Measurements from ENCODE around the gene CDX1.

CDX1 gene

GRCh38 chr5:150163547-150164059 lies 3.0 kb upstream of the CDX1 start:
- no peak for DNase-seq (ENCODE audit: low spot score)

GRCh38 chr5:150164211-150164980 lies 2.2 kb upstream of the CDX1 start:
- DNase-seq (ENCODE audit: low spot score), result no peak

DNA sequence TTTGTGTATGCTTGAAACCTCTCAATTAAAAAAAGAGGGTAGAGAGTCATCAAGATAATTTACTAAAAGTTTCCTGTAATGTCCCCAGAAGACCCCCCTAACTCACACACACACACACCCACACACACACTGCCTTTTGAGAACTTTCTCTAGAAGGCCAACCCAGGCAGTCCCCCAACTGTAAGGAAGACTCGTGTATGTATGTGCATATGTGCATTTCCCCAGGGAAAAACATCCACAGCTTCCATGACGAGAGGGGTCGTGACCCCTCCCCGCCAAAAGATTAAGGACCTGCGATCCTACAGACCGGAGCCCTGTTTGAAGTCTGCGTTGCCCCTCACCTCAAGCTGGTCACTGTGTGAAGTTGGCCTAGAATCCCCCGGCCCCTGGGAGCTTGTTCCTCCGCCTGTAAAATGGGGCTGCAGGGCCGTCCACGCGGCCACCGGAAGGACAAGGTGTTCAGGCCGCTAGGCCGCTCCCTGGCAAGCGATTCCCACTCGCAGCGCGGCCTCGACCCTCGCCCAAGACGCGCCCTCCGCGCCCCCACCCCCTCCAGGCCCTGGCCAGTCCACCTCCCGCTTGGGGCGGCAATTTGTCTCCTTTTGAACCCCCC lies 435 bp upstream of the CDX1 start:
- DNase-seq (ENCODE audit: low spot score), result no peak

DNA sequence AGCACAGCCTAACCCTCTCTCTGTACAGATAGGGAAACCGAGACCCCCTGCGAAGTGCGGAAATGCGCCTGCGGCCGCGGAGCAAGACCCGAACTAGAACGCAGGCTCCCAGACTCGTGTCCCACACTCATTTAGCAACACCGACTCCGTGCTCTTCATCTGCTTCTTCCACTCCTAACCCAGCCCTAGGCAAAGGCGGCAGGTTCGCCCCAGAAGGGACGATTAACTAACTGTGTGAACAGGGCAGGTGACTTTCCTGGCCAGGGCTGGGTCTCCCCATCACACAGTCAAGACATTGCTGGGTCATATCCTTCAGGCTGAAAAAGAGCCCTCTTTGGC lies 903 bp downstream of the CDX1 start:
- DNase-seq (ENCODE audit: low spot score), result no peak

- no peak for DNase-seq (ENCODE audit: low spot score)
These were observed 1.3 kb downstream of the CDX1 start for GRCh38 chr5:150167908-150168307.

DNA sequence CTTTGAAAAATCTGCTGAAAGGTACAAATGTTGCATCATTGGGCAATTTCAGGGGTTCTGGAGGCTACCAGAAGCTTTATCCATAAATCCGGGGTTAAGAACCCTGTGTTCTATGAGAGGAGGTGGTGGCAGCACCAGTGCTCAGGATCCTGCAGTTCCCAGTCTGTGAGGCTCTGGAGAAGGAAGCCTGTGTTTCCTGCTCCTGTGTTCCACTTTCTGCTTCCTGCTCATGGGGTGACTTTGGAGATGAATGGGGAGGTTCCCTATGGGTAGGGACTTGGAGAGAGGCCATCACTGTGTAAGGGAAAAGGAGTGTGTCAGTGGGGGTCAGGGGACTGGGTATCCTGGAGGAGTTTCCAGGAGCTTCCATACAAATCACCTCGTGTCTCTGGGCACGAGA lies 2.3 kb downstream of the CDX1 start:
- DNase-seq (ENCODE audit: low spot score), result no peak

DNA sequence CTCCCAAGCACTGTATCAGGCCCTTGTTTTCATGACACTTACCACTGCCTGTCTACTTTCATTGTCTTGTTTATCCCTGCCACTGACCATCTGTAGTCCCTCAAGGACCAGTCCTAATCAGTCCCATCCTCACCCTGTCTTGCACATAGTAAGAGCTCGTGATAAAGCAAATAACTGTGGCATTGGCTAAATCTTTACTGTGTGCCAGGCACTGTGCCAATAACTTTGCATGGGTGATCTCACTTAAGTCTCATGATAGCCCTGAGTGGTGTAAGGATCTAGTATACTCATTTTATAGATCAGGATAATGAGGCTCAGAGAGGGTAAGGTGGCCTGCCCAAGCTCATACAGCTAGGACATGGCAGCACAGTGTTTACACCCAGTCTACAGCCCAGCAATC lies 5.6 kb downstream of the CDX1 start:
- no peak for DNase-seq (ENCODE audit: low spot score)

DNA sequence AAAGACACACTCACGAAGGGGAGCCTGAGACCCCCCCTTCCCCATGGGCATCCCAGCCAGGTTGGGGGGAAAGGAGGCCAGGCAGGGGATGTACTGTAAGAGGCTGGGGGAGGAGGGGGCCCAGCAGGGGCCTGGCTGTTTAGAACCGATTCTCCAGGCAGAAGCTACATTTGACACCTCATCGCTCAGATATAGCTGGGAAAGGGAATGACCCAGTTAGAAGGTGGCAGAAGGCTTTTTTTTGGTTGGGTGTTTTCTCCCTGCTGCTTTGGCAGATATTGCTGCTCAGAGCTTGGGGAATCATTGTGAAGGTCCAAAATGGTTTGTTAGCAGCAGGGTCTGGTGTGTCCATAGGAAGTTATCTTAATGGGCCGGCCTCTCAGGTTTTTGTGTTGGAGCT lies 6.0 kb downstream of the CDX1 start:
- no peak for DNase-seq (ENCODE audit: low spot score)

DNA sequence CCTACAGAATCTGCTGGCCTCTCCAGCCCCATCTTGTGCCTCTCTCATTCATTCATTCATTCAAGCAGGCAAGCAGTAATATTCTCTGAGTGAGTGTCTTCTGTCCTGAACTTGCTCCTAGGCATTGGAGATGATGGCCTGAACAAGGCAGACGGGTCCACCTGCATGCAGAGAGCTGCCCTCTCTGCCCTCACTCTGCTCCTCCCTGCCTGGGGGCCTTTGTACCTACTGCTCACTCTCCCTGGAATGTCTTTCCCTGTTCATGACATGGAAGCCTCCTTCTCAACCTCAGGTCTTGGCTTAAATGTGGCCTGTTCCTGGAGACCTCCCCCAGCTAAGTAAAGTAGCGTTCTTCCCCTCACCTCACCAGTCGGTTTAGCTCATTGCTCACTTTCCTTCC lies 6.6 kb downstream of the CDX1 start:
- DNase-seq (ENCODE audit: low spot score), result no peak

DNA sequence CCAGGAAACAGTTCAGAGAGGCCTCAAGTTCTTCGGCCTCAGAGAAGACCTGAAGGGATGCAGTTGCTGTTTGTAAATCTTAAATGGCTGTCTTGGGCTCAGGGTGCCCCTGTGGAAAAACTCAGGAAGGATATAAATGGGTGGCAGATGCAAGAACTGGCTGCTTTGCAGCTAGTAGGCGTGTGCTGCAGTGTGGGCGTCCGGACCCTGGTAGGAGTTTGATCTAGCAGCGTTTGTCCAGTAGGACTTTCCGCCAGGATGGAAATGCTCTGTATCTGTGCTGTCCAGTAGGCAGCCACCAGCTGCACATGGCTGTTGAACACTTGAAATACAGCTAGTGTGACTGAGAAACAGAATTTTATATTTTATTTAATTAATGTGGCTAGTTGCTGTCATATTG lies 7.7 kb downstream of the CDX1 start:
- DNase-seq (ENCODE audit: low spot score), result no peak

GRCh38 chr5:150175076-150175475 lies 8.5 kb downstream of the CDX1 start:
- DNase-seq (ENCODE audit: low spot score), result no peak

DNA sequence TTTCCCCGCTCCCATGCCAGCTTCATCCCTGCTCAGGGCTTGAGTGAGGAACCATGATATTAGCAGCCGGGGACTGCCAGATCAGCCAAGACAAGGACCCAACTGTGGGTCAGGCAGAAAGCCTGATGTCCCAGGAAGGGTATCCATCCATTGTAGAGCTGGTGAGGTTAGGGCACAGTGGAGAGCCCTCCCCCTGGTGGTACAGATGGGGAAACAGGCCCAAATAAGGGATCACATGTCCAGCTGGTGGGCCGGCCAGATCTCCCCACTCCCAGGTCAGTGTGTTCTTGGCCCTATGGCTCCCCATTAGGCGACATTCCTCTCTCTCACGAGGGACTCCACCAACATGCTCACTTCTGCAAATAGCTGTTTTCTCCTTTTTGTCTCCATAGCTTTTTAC lies 9.0 kb downstream of the CDX1 start:
- DNase-seq (ENCODE audit: low spot score), result no peak

DNA sequence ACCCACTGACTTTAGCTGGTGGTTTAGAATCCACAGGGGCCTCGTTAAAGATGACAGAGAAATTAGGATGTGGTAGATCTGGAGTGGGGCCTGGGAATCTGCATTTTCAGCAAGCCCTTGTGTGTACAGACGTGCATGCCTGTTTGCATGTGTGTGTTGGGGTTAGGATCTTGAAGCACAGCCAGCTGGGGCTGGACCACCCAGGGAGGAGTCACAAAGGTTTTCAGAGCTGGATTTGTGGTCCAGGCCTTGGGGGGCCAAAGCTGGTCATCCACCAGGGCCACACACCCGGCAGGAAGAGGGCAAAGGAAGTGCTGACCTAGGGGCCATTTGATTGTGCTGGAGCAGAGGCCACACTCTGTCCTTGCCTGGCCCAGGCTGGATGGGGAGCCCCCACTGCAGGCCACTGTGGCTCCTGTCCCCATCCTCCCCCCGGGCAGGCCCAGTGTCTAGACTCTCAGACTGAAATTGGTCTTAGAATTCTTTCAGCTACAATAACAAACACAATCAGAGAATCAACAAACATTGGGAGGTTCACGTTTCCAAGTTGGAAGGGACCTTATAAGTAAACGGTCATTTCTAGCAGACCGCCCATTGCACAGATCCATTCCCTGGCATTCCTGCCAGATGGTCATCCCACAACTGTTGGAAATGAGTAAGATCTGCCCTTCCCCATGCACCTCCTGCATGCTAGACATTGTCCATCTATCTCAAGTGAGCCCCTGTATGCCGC lies 10.3 kb downstream of the CDX1 start:
- peak; percentile 65 for DNase-seq (ENCODE audit: low spot score)

- DNase-seq (ENCODE audit: low spot score), result no peak
These were observed 11.1 kb downstream of the CDX1 start for GRCh38 chr5:150177721-150178120.

DNA sequence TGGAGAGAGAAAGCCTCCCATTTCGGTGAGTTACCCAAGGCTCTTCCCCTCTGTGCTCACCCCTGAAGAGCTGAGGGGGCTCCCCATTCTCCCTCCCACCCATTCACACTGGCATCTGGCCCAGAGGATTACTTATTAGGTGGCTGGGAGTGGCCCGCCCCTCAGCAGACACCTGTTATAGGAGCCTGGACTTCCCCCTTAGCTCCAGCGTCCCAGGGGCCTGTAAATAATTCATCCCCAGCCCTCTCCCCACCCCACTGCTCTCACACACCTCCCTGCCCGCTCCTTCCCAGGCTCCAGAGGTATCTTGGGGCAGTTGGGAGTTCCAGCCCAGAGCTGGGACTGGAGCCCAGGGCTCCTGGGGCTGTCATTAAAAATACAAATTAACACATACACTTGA lies 11.7 kb downstream of the CDX1 start:
- no peak for DNase-seq (ENCODE audit: low spot score)

DNA sequence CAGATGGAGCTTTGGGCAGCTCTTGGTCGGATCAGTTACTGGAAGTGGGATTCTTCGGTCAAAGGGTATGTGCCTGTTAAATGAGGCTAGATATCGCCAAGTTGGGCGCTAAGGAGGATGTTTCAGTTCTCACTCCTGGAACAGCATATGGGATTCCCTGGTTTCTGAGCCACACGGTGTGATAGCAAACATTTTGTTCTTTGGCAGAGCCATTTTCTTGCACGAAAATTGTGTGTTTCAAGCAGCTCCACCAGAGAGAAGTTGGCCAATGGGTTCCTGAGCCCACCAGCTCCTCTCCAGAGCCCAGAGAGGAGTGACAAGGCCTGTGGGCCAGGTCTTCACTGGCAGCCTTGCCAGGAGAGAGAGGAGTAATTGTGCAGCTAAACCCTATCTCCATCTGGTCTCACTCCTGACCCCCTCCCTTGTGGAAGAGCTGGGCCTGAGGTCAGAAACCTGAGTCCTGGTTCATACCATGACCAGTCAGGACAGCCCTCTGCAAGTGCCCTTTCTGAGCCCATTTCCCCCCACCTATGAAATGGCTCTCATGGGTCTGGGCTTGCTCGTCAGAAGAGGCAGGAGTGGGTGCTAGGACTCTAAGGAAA lies 12.5 kb downstream of the CDX1 start:
- DNase-seq (ENCODE audit: low spot score), result no peak

GRCh38 chr5:150180241-150181026 lies 13.9 kb downstream of the CDX1 start:
- DNase-seq (ENCODE audit: low spot score), result no peak

DNA sequence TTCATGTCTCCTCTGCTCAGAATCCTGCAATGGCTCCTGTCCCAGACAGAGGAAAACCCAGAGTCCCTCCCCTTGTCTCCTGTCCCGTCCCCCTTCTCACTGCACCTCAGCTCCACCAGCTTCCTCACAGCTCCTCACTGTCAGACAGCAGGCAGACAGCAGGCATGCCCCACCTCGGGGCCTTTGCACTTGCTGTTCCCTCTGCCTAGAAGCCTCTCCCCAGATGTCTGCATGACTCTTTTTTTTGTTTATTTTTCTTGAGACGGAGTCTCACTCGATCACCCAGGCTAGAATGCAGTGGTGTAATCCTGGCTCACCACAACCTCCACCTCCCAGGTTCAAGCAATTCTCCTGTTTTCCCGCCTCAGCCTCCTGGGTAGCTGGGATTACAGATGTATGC lies 14.4 kb downstream of the CDX1 start:
- peak; percentile 61 for DNase-seq (ENCODE audit: low spot score)

- no peak for DNase-seq (ENCODE audit: low spot score)
These were observed 15.4 kb downstream of the CDX1 start for GRCh38 chr5:150181766-150182545.

- DNase-seq (ENCODE audit: low spot score), result no peak
These were observed 16.2 kb downstream of the CDX1 start for GRCh38 chr5:150182774-150183173.

DNA sequence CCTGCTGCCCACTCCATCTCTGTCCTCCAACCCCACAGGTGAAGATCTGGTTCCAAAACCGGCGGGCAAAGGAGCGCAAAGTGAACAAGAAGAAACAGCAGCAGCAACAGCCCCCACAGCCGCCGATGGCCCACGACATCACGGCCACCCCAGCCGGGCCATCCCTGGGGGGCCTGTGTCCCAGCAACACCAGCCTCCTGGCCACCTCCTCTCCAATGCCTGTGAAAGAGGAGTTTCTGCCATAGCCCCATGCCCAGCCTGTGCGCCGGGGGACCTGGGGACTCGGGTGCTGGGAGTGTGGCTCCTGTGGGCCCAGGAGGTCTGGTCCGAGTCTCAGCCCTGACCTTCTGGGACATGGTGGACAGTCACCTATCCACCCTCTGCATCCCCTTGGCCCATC lies 16.9 kb downstream of the CDX1 start:
- DNase-seq (ENCODE audit: low spot score), result no peak

Measured in hepatic stellate cell (primary cell).